ENCODE results near the gene ZFP69.

Gene ZFP69

GRCh38 chr1:40508375-40509341 is 31.6 kb downstream of the ZFP69 start, which contains the start of gene EXO5:
Gene EXO5 (plus strand): TSS chr1:40508767. CDS start chr1:40514545, 5,778 bp downstream.
- peak; percentile 80 for DNase-seq

DNA sequence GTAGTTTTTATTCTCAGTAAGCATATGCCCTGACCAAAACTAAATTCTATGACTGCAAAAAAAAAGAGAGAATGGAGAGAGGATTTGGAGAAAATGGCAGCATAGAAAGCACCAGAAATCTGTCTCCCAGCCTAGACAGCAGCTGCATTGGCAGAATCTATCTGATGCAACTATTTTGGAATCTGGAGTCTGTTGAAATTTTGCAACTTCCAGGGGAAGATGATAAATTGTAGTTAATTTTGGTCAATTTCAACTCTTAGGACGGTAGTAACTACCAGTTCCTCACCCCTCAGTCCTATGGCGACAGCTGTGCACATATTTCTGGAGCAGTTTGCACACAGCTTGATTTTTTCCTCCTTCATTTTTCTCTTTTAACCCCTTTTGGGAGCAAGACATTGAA is 42.4 kb downstream of the ZFP69 start:
- DNase-seq = no peak

DNA sequence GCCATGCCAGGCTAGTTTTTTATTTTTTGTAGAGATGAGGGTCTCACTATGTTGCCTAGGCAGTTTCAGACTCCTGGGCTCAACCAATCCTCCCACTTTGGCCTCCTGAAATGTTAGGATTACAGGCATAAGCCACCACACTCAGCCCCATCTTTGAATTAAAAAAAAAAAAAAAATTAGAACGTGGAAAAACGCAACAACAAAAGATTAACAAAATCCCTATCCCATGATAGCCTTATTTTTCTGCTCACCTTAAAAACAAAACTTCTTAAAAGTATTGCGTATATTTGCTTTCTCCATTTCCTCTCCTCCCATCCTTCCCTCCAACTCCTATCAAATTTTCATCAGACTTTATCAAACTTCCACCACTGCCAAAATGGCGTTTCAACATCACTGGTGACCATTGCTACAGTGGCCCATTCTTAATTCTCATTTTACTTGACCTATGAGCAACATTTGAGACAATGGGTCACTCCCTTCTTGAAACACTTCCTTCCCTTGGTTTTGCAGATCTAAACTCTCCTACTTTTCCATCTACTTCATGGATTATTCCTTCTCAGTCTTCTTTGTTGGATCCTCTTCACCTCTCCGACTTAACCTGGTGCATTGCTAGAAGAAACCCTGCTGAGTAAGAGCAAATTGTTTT is 53.8 kb downstream of the ZFP69 start:
- no peak for DNase-seq

GRCh38 chr1:40531381-40532061 is 54.4 kb downstream of the ZFP69 start, which contains the start of gene ZNF684:
Gene ZNF684 (plus strand): TSS chr1:40531637. CDS start chr1:40533167, 1,530 bp downstream.
- DNase-seq = peak; percentile 95

- DNase-seq = no peak
Observed at GRCh38 chr1:40532062-40532389, 54.9 kb downstream of the ZFP69 start.

DNA sequence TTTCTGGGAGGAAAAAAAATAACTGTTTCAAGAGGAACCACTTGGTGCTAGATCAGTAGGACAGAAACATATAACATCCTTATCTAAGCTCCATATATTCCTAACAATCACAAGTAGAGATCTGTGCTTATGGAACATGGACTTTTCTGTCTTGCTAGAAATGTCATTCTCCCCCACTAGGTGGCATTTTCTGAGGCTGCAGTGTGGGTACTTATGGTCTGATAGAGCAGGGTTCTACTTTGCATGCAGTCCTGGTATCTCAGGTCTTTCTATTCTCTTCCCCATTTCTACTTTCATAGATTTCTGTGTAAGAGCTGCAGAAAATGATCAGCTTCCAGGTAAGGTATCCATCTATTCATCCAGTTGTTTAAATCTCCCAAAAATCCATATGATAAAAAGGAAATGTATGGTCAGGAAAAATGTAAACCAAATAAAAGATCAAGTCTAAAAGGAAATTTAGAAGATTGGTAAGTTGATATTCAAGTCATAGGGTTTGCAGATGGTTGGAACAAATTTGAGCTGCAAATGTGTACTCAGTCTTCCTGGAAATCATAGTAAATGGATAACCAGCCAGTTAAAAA is 55.8 kb downstream of the ZFP69 start:
- peak; percentile 38 for DNase-seq

GRCh38 chr1:40534589-40534988 is 57.5 kb downstream of the ZFP69 start:
- no peak for DNase-seq

GRCh38 chr1:40535732-40536131 is 58.6 kb downstream of the ZFP69 start:
- DNase-seq = no peak

DNA sequence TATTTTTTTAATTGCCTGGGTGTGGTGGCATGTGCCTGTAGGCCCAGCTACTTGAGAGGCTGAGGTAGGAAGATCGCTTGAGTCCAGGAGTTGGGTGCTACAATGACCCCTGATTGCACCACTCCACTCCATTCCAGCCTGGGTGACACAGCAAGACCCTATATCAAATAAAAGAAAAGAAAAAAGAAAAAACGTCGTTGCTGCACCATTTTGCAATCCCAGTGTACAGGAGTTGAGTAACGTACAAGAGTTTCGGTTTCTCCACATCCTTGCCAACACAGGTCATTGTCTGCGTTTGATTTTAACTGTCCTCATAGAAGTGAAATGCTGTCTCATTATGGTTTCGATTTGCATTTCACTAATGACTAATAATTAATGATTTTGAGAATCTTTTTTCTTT is 62.2 kb downstream of the ZFP69 start:
- DNase-seq = no peak
